OCI-LY3 (cell line): ENCODE results near the gene FPR1.

Experiments used
- H2AFZ ChIP-seq: fragments of 200-600, 300-600 bp; shearing (Covaris generic); 2 replicates; pipeline ENCODE4 v1.6.0; 2014; ENCODE audit warnings: antibody characterized with exemption, low read depth, low read length
- H3K27ac ChIP-seq: fragments of 200-600, 300-600 bp; sonication (generic); 2 replicates; pipeline ENCODE4 v1.5.1; 2014; ENCODE audit warnings: mild to moderate bottlenecking, low read length, moderate library complexity, mixed read lengths
- H3K27me3 ChIP-seq: fragments of 200-600, 300-600 bp; sonication (generic); 2 replicates; pipeline ENCODE4 v1.6.1; 2014; ENCODE audit warnings: low read depth, low read length, mixed read lengths
- H3K36me3 ChIP-seq: fragments of 200-600, 300-600 bp; sonication (generic); replicated peaks from 2 replicates; pipeline ENCODE3; 2014; ENCODE audit warnings: low read depth, low read length, mixed read lengths
- H3K4me1 ChIP-seq: fragments of 300-600, 200-600 bp; sonication (generic); 2 replicates; pipeline ENCODE4 v1.6.1; 2014; ENCODE audit warnings: low read length, mixed read lengths
- H3K4me2 ChIP-seq: fragments of 200-600, 300-600 bp; sonication (generic); 2 replicates; pipeline ENCODE4 v1.6.1; 2014; ENCODE audit warnings: low read length, mixed read lengths
- H3K4me3 ChIP-seq: fragments of 300-600, 200-600 bp; sonication (generic); 2 replicates; pipeline ENCODE4 v1.5.1; 2014; ENCODE audit warnings: antibody characterized with exemption, mild to moderate bottlenecking, low read length, moderate library complexity
- H3K79me2 ChIP-seq: fragments of 300-600, 200-600 bp; shearing (Covaris generic); 2 replicates; pipeline ENCODE4 v1.6.1; 2014; ENCODE audit warnings: mild to moderate bottlenecking, low read length, mixed read lengths
- H3K9ac ChIP-seq: fragments of 300-600, 200-600 bp; shearing (Covaris generic); 2 replicates; pipeline ENCODE4 v1.6.0; 2014; ENCODE audit warnings: mild to moderate bottlenecking, low read length, moderate library complexity
- H3K9me3 ChIP-seq: fragments of 200-600, 300-600 bp; shearing (Covaris generic); 2 replicates; pipeline ENCODE4 v1.6.1; 2014; ENCODE audit warnings: low read length, mixed read lengths; ENCODE audit not compliant: insufficient read depth
- H4K20me1 ChIP-seq: fragments of 200-600, 300-600 bp; sonication (generic); 2 replicates; pipeline ENCODE4 v1.6.1; 2016; ENCODE audit warnings: low read length, mixed read lengths; ENCODE audit not compliant: insufficient read depth
- CTCF ChIP-seq: fragments of 200-600, 300-600 bp; sonication (generic); IDR thresholded peaks from 2 replicates; pipeline ENCODE4 v1.5.1; 2014; ENCODE audit warnings: antibody characterized with exemption, low read length, low read depth
- EZH2phosphoT487 ChIP-seq: fragments of 200-600 bp; shearing (Covaris generic); IDR thresholded peaks from 2 replicates; pipeline ENCODE4 v1.6.1; 2018; ENCODE audit warnings: antibody characterized with exemption, mixed run types, low read depth

Gene FPR1

GRCh38 chr19:51772977-51773376 lies 21.3 kb upstream of the FPR1 start:
- Histone ChIP-seq H3K9me3 (no peaks in the 10 kb centered on the region), H3K4me1 (peaks cover 7% of the 10 kb centered on the region)

GRCh38 chr19:51771376-51772130 lies 19.9 kb upstream of the FPR1 start:
- TF ChIP-seq CTCF (no peak), EZH2phosphoT487 (no peak)
- Histone ChIP-seq H3K9me3 (no peaks in the 10 kb centered on the region), H3K9ac (no peak overlapping the region), H3K27ac (no peak overlapping the region), H3K4me2 (no peak overlapping the region), H3K27me3 (peaks cover 34% of the 10 kb centered on the region; the same call in 1 of the 2 replicates), H4K20me1 (no peaks in the 10 kb centered on the region), H3K36me3 (no peaks in the 10 kb centered on the region), H2AFZ (no peak overlapping the region), H3K4me1 (no peaks in the 10 kb centered on the region), H3K4me3 (no peak overlapping the region), H3K79me2 (no peaks in the 10 kb centered on the region)

More at GRCh38 chr19:51772977-51773376, 21.3 kb upstream of the FPR1 start:
- H2AFZ ChIP-seq: no peak overlapping the region
- no peak overlapping the region for H3K4me3 ChIP-seq
- H3K27me3 ChIP-seq: peaks cover 34% of the 10 kb centered on the region; the same call in 1 of the 2 replicates
- no peak overlapping the region for H3K27ac ChIP-seq
- no peaks in the 10 kb centered on the region for H3K36me3 ChIP-seq
- no peak overlapping the region for H3K4me2 ChIP-seq
- H3K9ac ChIP-seq: no peak overlapping the region
- no peaks in the 10 kb centered on the region for H4K20me1 ChIP-seq
- H3K79me2 ChIP-seq: no peaks in the 10 kb centered on the region
- TF ChIP-seq EZH2phosphoT487 (no peak), CTCF (no peak)

GRCh38 chr19:51766461-51766860 lies 14.8 kb upstream of the FPR1 start:
- Histone ChIP-seq H3K4me3 (no peak overlapping the region), H3K36me3 (no peaks in the 10 kb centered on the region), H4K20me1 (no peaks in the 10 kb centered on the region), H2AFZ (no peak overlapping the region), H3K27me3 (peaks cover 17% of the 10 kb centered on the region; the same call in 1 of the 2 replicates), H3K9ac (no peak overlapping the region), H3K9me3 (no peaks in the 10 kb centered on the region), H3K27ac (no peak overlapping the region), H3K4me1 (peaks cover 13% of the 10 kb centered on the region), H3K79me2 (no peaks in the 10 kb centered on the region), H3K4me2 (peak overlapping the region; percentile 0; the same call in 1 of the 2 replicates)
- TF ChIP-seq CTCF: no peak
- no peak for TF ChIP-seq EZH2phosphoT487

GRCh38 chr19:51765086-51765485 lies 13.4 kb upstream of the FPR1 start:
- H3K79me2 ChIP-seq: no peaks in the 10 kb centered on the region
- peaks cover 13% of the 10 kb centered on the region for H3K4me1 ChIP-seq
- H2AFZ ChIP-seq: no peak overlapping the region
- H3K4me2 ChIP-seq: no peak overlapping the region
- H3K27ac ChIP-seq: no peak overlapping the region
- TF ChIP-seq CTCF (no peak), EZH2phosphoT487 (no peak)
- no peaks in the 10 kb centered on the region for H3K36me3 ChIP-seq
- H3K9ac ChIP-seq: no peak overlapping the region
- peaks cover 19% of the 10 kb centered on the region for H3K27me3 ChIP-seq
- no peaks in the 10 kb centered on the region for H3K9me3 ChIP-seq
- no peak overlapping the region for H3K4me3 ChIP-seq
- H4K20me1 ChIP-seq: no peaks in the 10 kb centered on the region
